HFF-Myc (cell line): Measurements from ENCODE around the gene PRKAG2.
"Not testable (repeated sequence)": the region's sequence is repeated elsewhere in the genome, so short reads cannot be mapped to it uniquely, and the experiment has no call there.

Experiments
- DNase-seq: peaks from one replicate; pipeline ENCODE4 v3.0.0-alpha.2; 2011; ENCODE audit warnings: low read depth; ENCODE audit errors: extremely low read depth
- H3K4me3 ChIP-seq: replicated peaks from 2 replicates; pipeline ENCODE4 v1.5.1; 2011; ENCODE audit warnings: low read depth, mild to moderate bottlenecking, control low read depth, low read length
- TF ChIP-seq, protein P1 (sequence below): IDR thresholded peaks from 2 replicates; pipeline ENCODE4 v1.5.1; 2012; ENCODE audit warnings: mild to moderate bottlenecking, low read depth, low read length, control low read depth; ENCODE audit errors: missing control alignments

PRKAG2 gene

DNA sequence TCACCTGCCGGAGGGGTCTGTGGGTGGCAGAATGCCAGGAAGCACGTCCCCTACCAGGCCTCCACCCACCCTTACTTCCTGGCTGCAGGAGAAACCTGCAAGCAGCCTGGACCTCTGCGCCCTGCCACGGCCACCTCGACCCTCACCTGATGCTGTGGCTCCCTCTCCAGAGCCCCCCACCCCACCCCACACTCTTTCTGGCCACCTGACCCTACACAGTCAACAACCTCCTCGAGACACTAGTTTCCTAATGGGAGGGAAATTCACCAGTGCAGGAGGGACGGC, 91.3 kb downstream of the PRKAG2 start:
- DNase-seq, result no peak
- no peak overlapping the region for H3K4me3 ChIP-seq
- TF ChIP-seq, protein P1, sequence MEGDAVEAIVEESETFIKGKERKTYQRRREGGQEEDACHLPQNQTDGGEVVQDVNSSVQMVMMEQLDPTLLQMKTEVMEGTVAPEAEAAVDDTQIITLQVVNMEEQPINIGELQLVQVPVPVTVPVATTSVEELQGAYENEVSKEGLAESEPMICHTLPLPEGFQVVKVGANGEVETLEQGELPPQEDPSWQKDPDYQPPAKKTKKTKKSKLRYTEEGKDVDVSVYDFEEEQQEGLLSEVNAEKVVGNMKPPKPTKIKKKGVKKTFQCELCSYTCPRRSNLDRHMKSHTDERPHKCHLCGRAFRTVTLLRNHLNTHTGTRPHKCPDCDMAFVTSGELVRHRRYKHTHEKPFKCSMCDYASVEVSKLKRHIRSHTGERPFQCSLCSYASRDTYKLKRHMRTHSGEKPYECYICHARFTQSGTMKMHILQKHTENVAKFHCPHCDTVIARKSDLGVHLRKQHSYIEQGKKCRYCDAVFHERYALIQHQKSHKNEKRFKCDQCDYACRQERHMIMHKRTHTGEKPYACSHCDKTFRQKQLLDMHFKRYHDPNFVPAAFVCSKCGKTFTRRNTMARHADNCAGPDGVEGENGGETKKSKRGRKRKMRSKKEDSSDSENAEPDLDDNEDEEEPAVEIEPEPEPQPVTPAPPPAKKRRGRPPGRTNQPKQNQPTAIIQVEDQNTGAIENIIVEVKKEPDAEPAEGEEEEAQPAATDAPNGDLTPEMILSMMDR, result no peak

DNA sequence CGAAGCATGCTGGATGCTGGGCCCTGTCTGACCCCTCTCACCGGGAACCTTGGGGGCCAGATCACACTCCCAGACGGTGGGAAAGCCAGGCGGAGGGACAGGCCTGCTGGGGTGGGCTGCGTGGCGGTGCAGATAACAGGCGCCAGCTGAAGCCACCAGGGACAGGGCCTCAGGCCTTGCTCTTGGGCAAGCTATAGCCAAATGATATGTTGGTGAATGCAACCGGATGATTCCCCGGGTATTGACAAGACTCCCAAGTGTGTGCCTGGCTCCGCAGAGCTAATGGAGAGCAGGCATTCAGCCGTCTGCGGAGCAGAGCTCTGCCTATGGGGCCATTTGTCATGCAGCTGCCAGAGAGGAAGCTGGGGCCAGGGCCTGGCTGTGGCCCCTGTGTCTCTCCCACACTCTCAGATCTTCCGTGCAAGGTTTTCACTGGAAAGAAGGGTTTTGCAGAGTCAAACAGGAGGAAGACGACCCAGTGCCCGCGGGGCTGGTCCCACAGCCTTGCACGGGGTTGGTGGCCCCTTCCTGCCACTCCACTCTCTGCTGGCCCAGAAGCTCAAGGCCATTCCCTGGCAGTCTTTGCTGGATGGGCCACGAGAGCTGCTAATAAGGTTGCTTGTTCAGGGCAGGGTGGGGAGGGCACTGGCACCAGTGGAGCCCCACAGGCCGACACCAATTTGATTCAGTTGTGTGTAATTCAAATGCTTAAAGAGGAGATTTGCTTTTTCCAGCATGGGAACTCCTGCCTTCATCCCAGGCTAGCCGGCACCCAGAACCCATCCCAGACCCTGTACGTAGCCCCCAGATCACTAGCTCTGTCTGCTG, 91.8 kb downstream of the PRKAG2 start:
- TF ChIP-seq, protein P1, result no peak
- no peak for DNase-seq
- no peak overlapping the region for H3K4me3 ChIP-seq

DNA sequence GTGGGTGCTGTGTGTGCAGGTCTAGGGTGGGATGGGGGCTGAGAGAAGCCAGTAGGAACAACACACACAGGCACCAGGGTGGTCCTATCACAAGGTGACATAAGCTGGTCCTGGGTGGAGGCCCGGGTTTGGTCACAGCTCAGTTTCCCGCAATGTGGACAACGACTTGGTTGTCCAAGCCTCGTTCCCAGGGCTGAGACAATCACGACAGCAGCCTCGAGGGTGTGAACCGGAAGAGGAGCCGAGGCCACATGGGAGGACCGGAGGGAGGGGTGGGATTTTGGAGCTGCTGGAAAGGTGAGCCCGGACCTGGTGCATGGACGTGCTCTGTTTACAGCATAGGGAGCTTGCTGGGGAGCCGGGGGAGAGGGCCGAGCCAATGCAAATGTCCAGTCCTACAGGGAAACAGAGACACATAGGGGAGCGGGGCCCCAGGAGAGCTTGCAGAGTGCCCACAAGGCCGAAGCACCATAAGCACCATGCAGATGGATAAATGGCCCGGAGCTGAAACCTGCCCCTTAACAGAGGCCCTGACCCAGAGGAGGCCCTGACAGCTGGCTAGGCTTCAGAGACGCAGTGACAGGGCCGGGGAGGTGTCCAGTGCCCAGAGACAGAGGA, 92.8 kb downstream of the PRKAG2 start:
- no peak for DNase-seq
- H3K4me3 ChIP-seq, result no peak overlapping the region
- TF ChIP-seq, protein P1, result no peak

DNA sequence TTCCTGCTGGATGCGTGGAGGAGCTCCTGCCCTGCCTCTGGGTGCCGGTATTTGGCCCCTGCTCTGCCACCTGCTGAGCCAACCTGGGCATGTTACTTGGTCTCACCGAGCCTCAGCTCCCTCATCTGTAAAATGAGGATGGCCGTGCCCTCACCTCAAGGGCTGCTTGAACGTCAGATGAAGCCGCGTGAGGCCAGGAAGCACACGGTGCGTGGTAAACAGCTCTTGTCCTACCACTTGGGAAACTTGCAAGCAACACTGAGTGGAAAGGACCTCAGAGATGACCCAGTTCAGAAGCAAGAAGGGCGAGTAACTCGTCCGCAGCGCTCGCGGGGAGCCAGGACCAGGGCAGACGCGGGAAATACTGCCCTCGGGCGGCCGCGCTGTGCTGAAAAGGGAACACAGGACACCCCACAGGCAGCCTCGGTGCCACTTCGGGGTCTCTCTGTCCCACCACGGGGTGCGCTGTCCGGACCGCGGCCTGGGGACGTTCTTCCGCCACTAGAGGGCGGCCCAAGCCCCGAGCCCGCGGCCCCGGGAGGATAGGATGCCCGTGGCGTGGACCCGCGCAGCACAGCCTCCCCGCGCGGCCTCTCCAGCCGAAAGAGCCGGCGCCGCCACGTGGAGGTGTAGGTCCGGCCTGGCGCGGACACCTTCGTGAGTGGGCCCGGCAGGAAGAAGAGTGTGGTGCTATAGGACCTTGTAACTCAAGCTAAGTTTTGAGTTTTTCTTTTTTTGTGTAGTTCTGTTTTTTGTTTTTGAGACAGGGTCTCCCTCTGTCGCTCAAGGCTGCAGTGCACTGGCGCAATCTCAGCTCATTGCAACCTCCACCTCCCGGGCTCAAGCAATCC, 94.1 kb downstream of the PRKAG2 start:
- DNase-seq, result no peak
- H3K4me3 ChIP-seq, result no peak overlapping the region
- TF ChIP-seq, protein P1, result peak; percentile 86

DNA sequence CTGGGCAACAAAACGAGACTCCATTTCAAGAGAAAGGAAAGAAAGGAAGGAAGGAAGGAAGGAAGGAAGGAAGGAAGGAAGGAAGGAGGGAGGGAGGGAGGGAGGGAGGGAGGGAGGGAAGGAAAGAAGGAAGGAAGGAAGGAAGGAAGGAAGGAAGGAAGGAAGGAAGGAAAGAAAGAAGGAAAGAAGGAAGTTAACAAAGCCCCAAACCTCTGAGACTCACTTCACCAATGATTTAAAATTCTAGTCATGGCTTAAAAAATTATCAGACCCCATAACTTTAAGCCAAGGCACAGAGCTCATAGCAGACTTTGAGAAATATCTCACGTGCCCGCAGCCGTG, 94.7 kb downstream of the PRKAG2 start:
- H3K4me3 ChIP-seq, DNase-seq: not testable (repeated sequence)

DNA sequence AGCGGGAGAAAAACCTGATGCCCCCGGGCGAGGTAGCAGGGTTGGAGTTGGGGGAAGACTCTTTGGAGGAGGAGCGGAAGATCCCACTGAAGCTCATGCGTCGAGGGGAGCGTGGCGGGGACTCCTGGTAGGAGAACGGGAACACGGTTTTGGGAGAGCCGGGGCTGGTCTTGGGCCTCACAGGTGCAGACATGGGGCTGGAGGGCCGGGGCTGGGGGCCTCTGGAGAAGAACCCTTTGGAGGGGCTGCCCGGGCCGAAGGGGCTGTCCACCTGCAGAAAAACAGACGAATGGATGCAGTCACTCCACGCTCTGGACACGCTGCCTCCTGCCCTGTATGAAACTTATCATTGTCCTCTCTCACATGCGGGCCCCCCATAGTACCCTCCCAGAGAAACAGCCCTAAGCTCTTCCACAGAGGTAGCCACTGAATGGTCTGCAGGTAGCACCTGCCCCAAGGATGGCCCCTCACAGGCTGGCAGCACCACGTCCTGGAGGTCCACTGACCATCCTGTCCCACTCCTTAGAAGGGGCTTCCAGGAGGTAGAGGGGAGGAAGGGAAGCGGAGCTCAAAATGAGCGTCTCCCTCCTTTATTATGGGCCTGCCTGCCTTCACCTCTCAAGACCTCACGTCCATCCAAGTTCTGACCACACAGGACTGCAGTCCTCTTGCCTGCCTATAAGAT, 95.6 kb downstream of the PRKAG2 start:
- no peak for DNase-seq
- TF ChIP-seq, protein P1, result no peak
- no peak overlapping the region for H3K4me3 ChIP-seq

DNA sequence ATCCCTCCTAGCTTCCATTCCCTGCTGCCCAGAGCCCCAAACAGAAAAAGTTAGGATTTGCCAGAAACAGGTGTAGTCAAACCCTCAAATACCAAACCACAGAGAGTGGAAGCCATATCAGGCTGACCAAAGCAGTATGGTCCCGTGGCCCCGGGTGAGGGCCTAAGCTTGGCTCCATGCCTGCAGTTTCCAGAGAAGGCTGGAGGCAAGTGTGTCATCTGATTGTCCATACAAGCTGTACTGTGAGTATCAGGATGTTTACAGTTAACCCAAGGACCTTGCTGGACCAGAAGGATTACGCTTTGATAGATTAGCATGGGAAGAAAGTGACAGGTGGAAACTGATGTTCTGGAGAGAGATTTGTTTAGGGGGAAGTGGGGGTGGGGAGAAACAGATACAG, 96.3 kb downstream of the PRKAG2 start:
- TF ChIP-seq, protein P1, result no peak
- H3K4me3 ChIP-seq, result no peak overlapping the region
- DNase-seq, result no peak
